ENCODE data around the gene FANCM.

FANCM gene

GRCh38 chr14:45242706-45243105 is 107.0 kb downstream of the FANCM start:
- Histone ChIP-seq H3K27me3 (no peaks in the 10 kb centered on the region), H3K36me3 (peaks cover 0 to 5% (median 0%) of the 10 kb centered on the region in 3 donors), H3K9me3 (no peaks in the 10 kb centered on the region), H3K27ac (peak overlapping the region in 1 of 2 donors; percentile 33), H3K4me1 (no peaks in the 10 kb centered on the region), H3K4me3 (no peak overlapping the region)
- intact Hi-C loops (cut with DNase I; ENCODE audit: low total_unique reads) = no loop called here
- no peak for DNase-seq
- no peak for TF ChIP-seq CTCF (IDR thresholded peaks at IDR 0.05)

- no peak for DNase-seq
- H3K9me3 ChIP-seq = no peaks in the 10 kb centered on the region
- no peak overlapping the region for H3K4me3 ChIP-seq
- TF ChIP-seq CTCF (IDR thresholded peaks at IDR 0.05) = no peak
- H3K27me3 ChIP-seq = no peaks in the 10 kb centered on the region
- intact Hi-C loops (cut with DNase I; ENCODE audit: low total_unique reads) = no loop called here
- H3K36me3 ChIP-seq = no peaks in the 10 kb centered on the region
- H3K4me1 ChIP-seq = peaks cover 0 to 6% (median under 1%) of the 10 kb centered on the region in 4 donors
- no peak overlapping the region for H3K27ac ChIP-seq
These were observed 110.4 kb downstream of the FANCM start for GRCh38 chr14:45246151-45246550.

GRCh38 chr14:45246691-45247090 is 111.0 kb downstream of the FANCM start:
- no peaks in the 10 kb centered on the region for H3K9me3 ChIP-seq
- H3K36me3 ChIP-seq = no peaks in the 10 kb centered on the region
- TF ChIP-seq CTCF (IDR thresholded peaks at IDR 0.05) = no peak
- H3K27ac ChIP-seq = no peak overlapping the region
- H3K27me3 ChIP-seq = no peaks in the 10 kb centered on the region
- H3K4me3 ChIP-seq = no peak overlapping the region
- intact Hi-C loops (cut with DNase I; ENCODE audit: low total_unique reads) = no loop called here
- no peak for DNase-seq
- H3K4me1 ChIP-seq = peaks cover 0 to 10% (median 5%) of the 10 kb centered on the region in 4 donors

- no peak for DNase-seq
- Histone ChIP-seq H3K9me3 (no peaks in the 10 kb centered on the region), H3K27me3 (no peaks in the 10 kb centered on the region), H3K27ac (no peak overlapping the region), H3K4me3 (no peak overlapping the region), H3K4me1 (peaks cover 0 to 18% (median 10%) of the 10 kb centered on the region in 4 donors), H3K36me3 (no peaks in the 10 kb centered on the region)
- intact Hi-C loops (cut with DNase I; ENCODE audit: low total_unique reads) = no loop called here
- TF ChIP-seq CTCF (IDR thresholded peaks at IDR 0.05) = no peak
These were observed 111.7 kb downstream of the FANCM start for GRCh38 chr14:45247427-45247826.

GRCh38 chr14:45249856-45250575 is 114.3 kb downstream of the FANCM start:
- no peak for DNase-seq
- no peaks in the 10 kb centered on the region for H3K9me3 ChIP-seq
- H3K4me3 ChIP-seq = no peak overlapping the region
- no peaks in the 10 kb centered on the region for H3K36me3 ChIP-seq
- no peaks in the 10 kb centered on the region for H3K27me3 ChIP-seq
- H3K27ac ChIP-seq = no peak overlapping the region
- intact Hi-C loops (cut with DNase I; ENCODE audit: low total_unique reads) = loop anchor here (10.0 kb wide), 1 partner anchor 115 kb away; the partner anchor contains the start of genes FANCM and FKBP3
- peaks cover 0 to 19% (median 12%) of the 10 kb centered on the region in 4 donors for H3K4me1 ChIP-seq
- TF ChIP-seq CTCF (IDR thresholded peaks at IDR 0.05) = no peak
